ENCODE results near the gene POLR1F.

DNA sequence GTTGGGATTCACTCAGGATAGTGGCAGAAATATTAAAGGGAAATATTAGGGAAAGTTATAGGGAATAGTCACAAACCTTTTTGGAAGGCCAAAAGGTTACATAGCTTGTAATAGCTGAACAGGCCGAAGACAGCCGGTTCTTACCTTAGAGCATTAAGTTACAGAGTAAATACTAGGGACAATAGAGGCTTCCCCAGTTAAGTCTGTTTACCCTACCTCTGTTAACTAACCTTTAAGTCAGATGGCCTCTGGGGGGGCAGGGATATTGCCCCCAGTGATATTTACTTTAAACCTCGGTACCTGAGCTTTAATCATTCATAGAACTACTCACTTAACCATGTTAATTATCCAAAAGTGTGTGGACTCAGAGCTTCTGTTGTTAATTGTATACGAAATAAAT lies 7.4 kb downstream of the POLR1F start:
- TF ChIP-seq, protein P1, sequence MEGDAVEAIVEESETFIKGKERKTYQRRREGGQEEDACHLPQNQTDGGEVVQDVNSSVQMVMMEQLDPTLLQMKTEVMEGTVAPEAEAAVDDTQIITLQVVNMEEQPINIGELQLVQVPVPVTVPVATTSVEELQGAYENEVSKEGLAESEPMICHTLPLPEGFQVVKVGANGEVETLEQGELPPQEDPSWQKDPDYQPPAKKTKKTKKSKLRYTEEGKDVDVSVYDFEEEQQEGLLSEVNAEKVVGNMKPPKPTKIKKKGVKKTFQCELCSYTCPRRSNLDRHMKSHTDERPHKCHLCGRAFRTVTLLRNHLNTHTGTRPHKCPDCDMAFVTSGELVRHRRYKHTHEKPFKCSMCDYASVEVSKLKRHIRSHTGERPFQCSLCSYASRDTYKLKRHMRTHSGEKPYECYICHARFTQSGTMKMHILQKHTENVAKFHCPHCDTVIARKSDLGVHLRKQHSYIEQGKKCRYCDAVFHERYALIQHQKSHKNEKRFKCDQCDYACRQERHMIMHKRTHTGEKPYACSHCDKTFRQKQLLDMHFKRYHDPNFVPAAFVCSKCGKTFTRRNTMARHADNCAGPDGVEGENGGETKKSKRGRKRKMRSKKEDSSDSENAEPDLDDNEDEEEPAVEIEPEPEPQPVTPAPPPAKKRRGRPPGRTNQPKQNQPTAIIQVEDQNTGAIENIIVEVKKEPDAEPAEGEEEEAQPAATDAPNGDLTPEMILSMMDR (conservative IDR thresholded peaks at IDR 0.05; ENCODE audit: low read length): no peak
- TF ChIP-seq EZH2phosphoT487 (IDR thresholded peaks at IDR 0.05; ENCODE audit: borderline replicate concordance): no peak

Data from Loucy (cell line).